ENCODE measurements around the gene PPFIA3.
"Not testable (repeated sequence)": the region's sequence is repeated elsewhere in the genome, so short reads cannot be mapped to it uniquely, and the experiment has no call there.

PPFIA3 gene

GRCh38 chr19:49119411-49120324 lies at the start of gene PPFIA3:
Gene PPFIA3 (plus strand): TSS chr19:49119544. CDS start chr19:49127874, 8,330 bp downstream.
- no peak for DNase-seq

GRCh38 chr19:49070416-49070815 lies 48.9 kb upstream of the PPFIA3 start:
- no peak for DNase-seq

GRCh38 chr19:49071860-49072547 lies 47.3 kb upstream of the PPFIA3 start:
- DNase-seq: no peak

GRCh38 chr19:49073514-49074378 lies 45.6 kb upstream of the PPFIA3 start:
- no peak for DNase-seq

DNA sequence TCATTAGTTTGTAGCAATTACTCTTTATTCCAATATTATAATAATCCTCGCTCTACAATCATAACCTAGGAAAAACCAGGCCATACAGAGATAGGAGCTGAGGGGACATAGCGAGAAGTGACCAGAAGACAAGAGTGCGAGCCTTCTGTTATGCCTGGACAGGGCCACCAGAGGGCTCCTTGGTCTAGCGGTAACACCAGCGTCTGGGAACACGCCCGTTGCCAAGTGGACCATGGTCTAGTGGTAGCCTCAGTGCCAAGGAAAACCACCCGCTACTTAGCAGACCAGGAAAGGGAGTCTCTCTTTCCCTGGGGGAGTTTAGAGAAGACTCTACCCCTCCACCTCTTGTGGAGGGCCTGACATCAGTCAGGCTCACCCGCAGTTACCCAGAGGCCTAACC lies 44.5 kb upstream of the PPFIA3 start:
- not testable (repeated sequence) for DNase-seq

- DNase-seq: no peak
Measured at GRCh38 chr19:49080392-49080791, 39.0 kb upstream of the PPFIA3 start.

DNA sequence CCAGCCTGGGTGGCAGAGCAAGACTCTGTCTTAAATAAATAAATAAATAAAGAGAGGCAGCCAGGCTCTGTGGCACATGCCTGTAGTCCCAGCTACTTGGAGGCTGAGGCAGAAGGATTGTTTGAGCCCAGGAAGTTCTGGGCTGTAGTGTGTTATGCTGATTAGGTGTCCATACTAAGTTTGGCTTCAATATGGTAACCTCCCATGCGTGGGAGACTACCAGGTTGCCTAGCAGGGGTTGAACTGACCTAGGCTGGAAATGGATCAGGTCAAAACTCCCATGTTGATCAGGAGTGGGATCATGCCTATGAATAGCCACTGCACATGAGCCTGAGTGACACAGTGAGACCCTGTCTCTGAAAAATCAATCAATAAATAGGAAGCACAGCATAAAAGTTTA lies 38.1 kb upstream of the PPFIA3 start:
- DNase-seq: no peak

GRCh38 chr19:49084206-49085019 lies 34.9 kb upstream of the PPFIA3 start:
- DNase-seq: no peak

- peak; percentile 98 for DNase-seq
Measured at GRCh38 chr19:49085020-49085867, 34.1 kb upstream of the PPFIA3 start, which contains the start of gene SNRNP70. Gene SNRNP70 (plus strand): TSS chr19:49085451. CDS start chr19:49086415, 964 bp downstream.

DNA sequence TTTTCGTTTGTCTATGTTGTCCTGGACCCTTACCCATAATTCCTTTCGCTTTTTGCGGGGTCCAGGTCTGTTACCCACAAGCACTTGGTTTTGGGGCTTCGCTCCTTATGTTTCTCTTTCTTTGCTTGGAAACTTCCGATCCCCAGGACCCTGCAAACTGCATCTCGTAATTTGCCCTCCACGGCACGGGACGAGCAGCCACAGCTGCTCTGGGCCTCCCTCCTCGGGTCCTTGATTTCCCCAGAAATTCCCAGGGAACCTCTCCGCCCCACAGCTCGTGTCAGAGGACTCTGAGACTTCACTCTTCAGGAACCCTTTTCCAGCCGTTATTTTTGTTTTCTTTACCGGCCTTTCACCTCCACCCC lies 33.5 kb upstream of the PPFIA3 start:
- DNase-seq: no peak

DNA sequence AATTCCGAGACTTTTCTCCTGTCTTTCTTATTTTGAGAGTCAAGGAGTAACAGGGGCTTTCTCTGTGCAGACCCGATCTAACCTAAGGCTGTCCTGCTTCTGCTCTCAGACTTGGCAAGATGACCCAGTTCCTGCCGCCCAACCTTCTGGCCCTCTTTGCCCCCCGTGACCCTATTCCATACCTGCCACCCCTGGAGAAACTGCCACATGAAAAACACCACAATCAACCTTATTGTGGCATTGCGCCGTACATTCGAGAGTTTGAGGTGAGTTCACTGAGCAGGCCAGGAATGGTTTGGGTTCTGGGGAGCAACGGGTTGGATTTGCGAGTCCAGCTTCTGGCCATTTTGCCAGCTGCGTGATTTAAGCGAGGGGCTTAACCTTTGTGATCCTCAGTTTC lies 33.0 kb upstream of the PPFIA3 start:
- DNase-seq: no peak

DNA sequence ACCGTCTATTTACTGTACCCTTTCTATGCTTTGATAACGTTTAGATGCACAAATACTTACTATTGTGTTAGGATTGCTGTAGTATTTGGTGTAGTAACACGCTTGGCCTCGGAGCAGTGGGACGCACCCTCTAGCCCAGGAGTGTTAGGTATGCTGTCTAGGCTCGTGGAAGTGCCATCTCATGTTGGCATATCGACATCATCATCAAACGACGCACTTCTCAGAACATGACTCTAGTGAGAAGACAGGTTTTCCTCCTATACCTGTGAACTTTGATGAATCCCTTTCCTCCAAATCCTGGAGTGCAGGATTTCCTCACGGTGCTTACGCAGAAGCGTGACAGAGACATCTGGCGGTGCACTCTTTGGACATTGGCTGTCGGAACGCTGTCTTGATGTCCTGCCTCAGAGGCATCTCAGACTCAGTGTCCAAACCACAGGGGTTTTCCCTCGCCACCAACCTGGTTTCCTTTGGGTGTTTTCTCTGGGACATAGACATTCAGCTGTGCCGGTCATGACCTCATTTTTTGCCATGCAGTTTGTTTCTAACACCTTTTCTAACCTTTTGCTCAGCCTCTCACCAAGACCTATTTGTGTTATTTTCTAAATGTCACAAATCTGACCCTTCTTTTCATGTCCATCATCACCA lies 27.8 kb upstream of the PPFIA3 start:
- DNase-seq: no peak

- DNase-seq: no peak
Measured at GRCh38 chr19:49092686-49093085, 26.7 kb upstream of the PPFIA3 start.

GRCh38 chr19:49094505-49095482 lies 24.6 kb upstream of the PPFIA3 start:
- no peak for DNase-seq

GRCh38 chr19:49097453-49098288 lies 21.7 kb upstream of the PPFIA3 start:
- DNase-seq: peak; percentile 14

- DNase-seq: no peak
Measured at GRCh38 chr19:49098795-49099194, 20.5 kb upstream of the PPFIA3 start.

DNA sequence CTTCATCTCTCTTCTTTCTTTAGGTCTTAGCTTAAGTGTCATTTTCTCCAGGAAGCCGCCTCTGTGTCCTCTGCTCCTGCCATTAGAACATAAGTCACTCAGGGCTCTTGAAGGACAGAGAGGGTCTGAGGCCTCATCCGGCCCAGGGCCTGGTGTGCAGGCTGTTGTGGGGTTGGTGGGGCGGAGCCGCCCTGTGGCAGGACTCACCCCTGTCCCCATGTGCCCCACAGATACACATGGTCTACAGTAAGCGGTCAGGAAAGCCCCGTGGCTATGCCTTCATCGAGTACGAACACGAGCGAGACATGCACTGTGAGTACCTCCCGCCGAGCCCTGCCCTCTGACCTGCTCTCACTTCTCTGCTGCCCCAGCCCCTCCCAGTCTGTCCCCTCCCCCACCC lies 18.2 kb upstream of the PPFIA3 start:
- DNase-seq: no peak

DNA sequence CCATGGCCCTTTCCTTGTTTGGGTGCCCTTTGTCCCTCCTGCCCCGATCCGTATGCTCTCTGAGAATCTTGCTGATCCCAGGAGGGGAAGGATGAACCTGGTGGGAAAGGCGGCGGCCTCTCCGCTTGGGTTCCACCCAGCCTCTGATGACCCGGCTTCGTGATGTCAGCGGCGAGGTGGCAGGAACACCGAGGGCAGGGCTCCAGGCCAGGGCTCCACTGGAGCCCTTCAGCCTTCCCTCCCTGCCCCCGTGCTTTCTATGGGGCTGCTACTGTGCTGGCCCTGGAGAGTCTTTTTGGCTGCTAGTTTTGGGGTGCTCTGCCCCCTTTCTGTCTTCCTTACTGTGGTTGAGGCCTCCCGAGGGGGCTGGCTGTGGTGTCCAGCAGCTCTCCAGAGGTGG lies 17.0 kb upstream of the PPFIA3 start:
- no peak for DNase-seq
